NB4 (cell line): Measurements from ENCODE around the gene PSMB11.

Experiments used
- MYC ChIP-seq: IDR thresholded peaks from 2 replicates; pipeline ENCODE4 v1.6.1; 2011; ENCODE audit warnings: low read depth, low read length
- POLR2A ChIP-seq: IDR thresholded peaks from 2 replicates; pipeline ENCODE4 v1.6.1; 2011; ENCODE audit warnings: mild to moderate bottlenecking; ENCODE audit not compliant: insufficient read length; ENCODE audit errors: extremely low read depth
- TF ChIP-seq, protein P1 (sequence below): IDR thresholded peaks from one replicate; pipeline ENCODE4 v1.5.1; 2012; ENCODE audit warnings: low read depth, low read length
- TF ChIP-seq, protein P2 (sequence below): IDR thresholded peaks from 2 replicates; pipeline ENCODE4 v1.6.1; 2011; ENCODE audit warnings: low read depth, low read length

DNA sequence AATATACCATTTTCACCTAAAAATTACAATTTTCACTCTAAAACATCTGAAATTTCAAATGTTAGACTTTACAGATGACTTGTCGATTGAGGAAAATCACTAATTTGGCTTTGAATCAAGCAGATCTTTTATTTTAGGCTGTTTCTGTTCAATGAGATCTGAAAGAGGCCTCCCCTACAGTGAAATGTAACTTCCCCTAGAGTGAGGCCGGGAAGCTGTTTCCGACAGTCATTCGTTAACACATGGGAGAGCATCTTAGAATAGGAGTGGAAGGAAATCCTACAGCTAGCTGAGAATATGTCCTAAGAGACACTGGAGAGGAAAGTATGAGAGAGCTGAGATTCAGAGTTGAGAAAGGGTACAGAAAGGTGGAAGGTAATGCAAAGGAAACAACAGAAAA lies 26.4 kb upstream of the PSMB11 start:
- no peak for TF ChIP-seq POLR2A
- TF ChIP-seq, protein P1, sequence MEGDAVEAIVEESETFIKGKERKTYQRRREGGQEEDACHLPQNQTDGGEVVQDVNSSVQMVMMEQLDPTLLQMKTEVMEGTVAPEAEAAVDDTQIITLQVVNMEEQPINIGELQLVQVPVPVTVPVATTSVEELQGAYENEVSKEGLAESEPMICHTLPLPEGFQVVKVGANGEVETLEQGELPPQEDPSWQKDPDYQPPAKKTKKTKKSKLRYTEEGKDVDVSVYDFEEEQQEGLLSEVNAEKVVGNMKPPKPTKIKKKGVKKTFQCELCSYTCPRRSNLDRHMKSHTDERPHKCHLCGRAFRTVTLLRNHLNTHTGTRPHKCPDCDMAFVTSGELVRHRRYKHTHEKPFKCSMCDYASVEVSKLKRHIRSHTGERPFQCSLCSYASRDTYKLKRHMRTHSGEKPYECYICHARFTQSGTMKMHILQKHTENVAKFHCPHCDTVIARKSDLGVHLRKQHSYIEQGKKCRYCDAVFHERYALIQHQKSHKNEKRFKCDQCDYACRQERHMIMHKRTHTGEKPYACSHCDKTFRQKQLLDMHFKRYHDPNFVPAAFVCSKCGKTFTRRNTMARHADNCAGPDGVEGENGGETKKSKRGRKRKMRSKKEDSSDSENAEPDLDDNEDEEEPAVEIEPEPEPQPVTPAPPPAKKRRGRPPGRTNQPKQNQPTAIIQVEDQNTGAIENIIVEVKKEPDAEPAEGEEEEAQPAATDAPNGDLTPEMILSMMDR, result no peak
- no peak for TF ChIP-seq MYC
- TF ChIP-seq, protein P2, sequence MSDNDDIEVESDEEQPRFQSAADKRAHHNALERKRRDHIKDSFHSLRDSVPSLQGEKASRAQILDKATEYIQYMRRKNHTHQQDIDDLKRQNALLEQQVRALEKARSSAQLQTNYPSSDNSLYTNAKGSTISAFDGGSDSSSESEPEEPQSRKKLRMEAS, result no peak
